Measurements from ENCODE around the gene GRK5. TPM values are rescaled to one million over a fixed set of nuclear protein-coding genes. Genes with fewer than 3 reads are reported as not detected.

Gene GRK5
- total RNA-seq, 2 donors from 2014 or later: 24.8 to 28.1 TPM

DNA sequence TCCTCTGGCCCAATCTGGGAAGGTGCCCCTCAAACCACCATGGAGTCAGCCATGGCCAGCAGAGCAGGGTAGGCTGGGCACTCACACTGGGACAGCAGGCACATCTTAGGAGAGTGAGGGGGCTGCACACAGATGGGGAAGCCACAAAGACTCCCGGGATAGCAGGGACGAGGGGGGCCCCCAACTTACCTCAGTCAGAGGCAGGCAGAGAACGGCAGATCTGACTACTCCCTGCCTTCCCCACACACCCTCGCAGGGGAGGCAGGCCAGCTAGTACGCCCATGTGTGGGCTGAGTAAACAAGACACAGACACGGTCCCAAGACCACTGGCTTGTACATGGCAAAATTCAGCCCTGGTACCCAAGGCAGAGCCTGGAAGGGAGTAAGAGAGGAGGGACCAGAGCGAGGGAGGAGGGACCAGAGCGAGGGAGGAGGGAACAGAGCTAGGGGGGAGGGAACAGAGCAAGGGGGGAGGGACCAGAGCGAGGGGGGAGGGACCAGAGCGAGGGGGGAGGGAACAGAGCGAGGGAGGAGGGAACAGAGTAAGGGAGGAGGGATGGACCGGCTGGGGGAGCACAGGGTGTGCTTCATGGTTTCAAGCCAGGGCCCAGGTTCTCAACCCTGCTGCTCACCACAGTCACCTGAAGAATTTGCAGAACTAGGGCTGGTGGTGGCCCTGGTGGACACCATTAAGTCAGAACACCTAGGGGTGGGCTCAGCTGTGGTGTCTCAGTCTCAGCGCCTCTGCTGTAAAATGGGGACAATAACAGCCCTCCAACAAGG, 261.4 kb downstream of the GRK5 start:
- Mint-ChIP-seq H3K36me3 (ENCODE audit: insufficient read depth in 2 of 2) (no peaks in the 10 kb centered on the region), H3K27ac (no peak overlapping the region), H3K9me3 (peaks cover 0 to 1% of the 10 kb centered on the region in 2 donors), H3K4me1 (ENCODE audit: low read depth) (peaks cover 5% of the 10 kb centered on the region), H3K4me3 (no peak overlapping the region), H3K27me3 (ENCODE audit: low read depth) (no peaks in the 10 kb centered on the region)
- ATAC-seq (replicated peaks in 1 of 2): no peak
- no peak for DNase-seq

DNA sequence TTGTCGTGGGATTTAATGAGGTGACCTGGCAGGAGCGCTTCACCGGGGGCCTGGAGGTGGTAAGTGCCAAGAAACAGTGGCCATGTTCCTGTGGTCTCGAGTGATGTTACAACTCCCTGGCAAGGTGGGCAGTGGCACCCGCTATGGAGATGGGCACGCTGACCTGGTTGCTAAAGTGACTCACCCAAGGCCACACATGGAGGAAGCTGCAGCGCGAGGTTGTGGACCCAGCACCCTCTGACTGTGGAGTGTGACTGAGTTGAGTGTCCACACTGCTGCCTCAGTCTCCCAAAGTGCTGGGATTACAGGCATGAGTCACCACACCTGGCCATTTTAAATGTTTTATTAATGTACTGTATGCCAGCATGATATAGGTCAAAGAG, 261.9 kb downstream of the GRK5 start:
- Mint-ChIP-seq H3K27ac (no peak overlapping the region), H3K4me1 (ENCODE audit: low read depth) (peaks cover 5% of the 10 kb centered on the region), H3K27me3 (ENCODE audit: low read depth) (no peaks in the 10 kb centered on the region), H3K4me3 (no peak overlapping the region), H3K36me3 (ENCODE audit: insufficient read depth in 2 of 2) (no peaks in the 10 kb centered on the region), H3K9me3 (peaks cover 0 to 3% of the 10 kb centered on the region in 2 donors)
- ATAC-seq (replicated peaks in 1 of 2) (no peak), DNase-seq (no peak)

DNA sequence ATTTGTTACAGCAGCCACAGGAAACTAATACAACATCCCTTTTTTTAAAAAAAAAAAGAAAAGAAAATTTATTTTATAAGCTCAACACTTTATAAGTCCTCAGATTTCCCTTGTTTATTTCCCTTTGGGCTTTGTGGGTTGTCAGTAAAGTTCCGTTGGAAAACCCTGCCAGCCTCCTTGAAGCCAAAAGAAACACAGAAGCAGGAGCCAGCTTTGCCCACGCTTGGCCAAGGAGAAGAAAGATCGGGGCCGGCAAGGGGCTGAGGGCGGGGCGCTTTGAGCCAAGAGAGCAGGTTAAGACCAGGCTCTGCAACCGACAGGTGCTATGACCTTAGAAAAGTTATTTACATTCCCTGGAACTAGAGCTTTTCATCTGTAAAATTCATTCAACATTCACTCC, 262.5 kb downstream of the GRK5 start:
- no peak for DNase-seq
- peaks cover 0 to 3% of the 10 kb centered on the region in 2 donors for H3K9me3 Mint-ChIP-seq
- H3K27ac Mint-ChIP-seq: no peak overlapping the region
- no peaks in the 10 kb centered on the region for H3K36me3 Mint-ChIP-seq (ENCODE audit: insufficient read depth in 2 of 2)
- no peak overlapping the region for H3K4me3 Mint-ChIP-seq
- H3K4me1 Mint-ChIP-seq (ENCODE audit: low read depth): peaks cover 5% of the 10 kb centered on the region
- no peak for ATAC-seq (replicated peaks in 1 of 2)
- no peaks in the 10 kb centered on the region for H3K27me3 Mint-ChIP-seq (ENCODE audit: low read depth)

DNA sequence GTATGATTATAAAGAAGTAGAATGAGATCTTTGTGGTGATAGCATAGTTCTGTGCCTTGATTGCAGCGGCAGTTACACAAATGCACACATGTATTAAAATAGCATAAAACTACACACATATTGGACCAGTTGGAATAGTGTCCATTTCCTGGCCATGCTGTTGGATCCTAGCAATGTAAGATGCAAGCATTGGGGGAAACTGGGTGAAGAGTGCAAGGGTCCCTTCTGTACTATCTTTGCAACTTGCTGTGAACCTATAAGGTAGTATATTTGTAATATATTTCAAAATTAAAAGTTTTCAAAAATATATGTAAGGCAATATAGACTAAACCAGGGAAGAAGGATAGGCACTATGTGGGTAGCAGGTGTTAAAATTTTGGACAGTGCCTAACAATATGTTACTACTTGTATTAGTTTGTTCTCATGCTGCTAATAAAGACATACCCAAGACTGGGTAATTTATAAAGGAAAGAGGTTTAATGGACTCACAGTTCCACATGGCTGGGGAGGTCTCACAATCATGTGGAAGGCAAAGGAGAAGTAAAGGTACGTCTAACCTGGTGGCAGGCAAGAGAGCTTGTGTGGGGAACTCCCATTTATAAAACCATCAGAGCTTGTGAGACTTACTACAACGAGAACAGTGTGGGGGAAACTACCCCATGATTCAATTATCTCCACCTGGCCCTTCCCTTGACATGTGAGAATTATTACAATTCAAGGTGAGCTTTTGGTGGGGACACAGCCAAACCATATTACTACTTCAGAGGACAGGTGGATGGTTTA, 263.7 kb downstream of the GRK5 start:
- ATAC-seq (replicated peaks in 1 of 2) (no peak), DNase-seq (no peak)
- Mint-ChIP-seq H3K27me3 (ENCODE audit: low read depth) (no peaks in the 10 kb centered on the region), H3K4me1 (ENCODE audit: low read depth) (peaks cover 5% of the 10 kb centered on the region), H3K9me3 (peaks cover 0 to 1% of the 10 kb centered on the region in 2 donors), H3K36me3 (ENCODE audit: insufficient read depth in 2 of 2) (no peaks in the 10 kb centered on the region), H3K27ac (no peak overlapping the region), H3K4me3 (no peak overlapping the region)

DNA sequence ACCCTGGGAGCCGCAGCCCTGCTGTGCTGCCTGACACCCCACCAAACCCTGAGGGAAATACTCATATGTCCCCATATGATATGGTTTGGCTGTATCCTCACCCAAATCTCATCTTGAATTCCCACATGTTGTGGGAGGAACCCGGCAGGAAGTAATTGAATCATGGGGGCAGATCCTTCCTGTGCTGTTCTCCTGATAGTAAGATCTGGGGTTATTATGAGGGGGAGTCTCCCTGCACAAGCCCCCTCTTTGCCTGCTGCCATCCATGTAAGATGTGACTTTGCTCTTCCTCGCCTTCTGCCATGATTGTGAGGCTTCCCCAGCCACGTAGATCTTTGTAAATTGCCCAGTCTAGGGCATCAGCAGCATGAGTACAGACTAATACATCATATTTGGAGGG, 266.4 kb downstream of the GRK5 start:
- Mint-ChIP-seq H3K9me3 (peaks cover 0 to 1% of the 10 kb centered on the region in 2 donors), H3K4me3 (no peak overlapping the region), H3K27ac (no peak overlapping the region), H3K4me1 (ENCODE audit: low read depth) (peaks cover 18% of the 10 kb centered on the region), H3K27me3 (ENCODE audit: low read depth) (no peaks in the 10 kb centered on the region), H3K36me3 (ENCODE audit: insufficient read depth in 2 of 2) (no peaks in the 10 kb centered on the region)
- no peak for ATAC-seq (replicated peaks in 1 of 2)
- no peak for DNase-seq

DNA sequence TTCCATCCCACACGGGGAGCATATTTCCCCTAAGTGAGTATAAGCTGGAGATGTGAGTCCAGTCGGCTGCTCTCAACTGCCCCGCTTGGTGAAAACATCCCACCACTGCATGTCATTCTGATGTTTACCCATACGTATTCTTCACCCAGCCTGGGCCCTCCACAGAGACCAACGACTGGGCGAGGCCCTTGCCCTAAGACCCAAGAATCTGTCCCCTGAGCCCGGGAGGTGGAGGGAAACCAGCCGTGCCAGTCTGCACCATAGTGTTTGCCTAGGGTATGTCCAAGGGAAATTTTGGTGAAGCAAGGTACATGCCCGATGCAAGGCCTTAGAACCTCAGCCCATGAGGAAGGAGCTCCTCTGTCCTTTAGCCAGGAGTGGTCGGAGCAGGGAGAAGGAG, 267.2 kb downstream of the GRK5 start:
- no peak for DNase-seq
- Mint-ChIP-seq H3K36me3 (ENCODE audit: insufficient read depth in 2 of 2) (no peaks in the 10 kb centered on the region), H3K27me3 (ENCODE audit: low read depth) (no peaks in the 10 kb centered on the region), H3K4me1 (ENCODE audit: low read depth) (peaks cover 27% of the 10 kb centered on the region), H3K4me3 (no peak overlapping the region), H3K27ac (no peak overlapping the region), H3K9me3 (peaks cover 0 to 1% of the 10 kb centered on the region in 2 donors)
- no peak for ATAC-seq (replicated peaks in 1 of 2)

DNA sequence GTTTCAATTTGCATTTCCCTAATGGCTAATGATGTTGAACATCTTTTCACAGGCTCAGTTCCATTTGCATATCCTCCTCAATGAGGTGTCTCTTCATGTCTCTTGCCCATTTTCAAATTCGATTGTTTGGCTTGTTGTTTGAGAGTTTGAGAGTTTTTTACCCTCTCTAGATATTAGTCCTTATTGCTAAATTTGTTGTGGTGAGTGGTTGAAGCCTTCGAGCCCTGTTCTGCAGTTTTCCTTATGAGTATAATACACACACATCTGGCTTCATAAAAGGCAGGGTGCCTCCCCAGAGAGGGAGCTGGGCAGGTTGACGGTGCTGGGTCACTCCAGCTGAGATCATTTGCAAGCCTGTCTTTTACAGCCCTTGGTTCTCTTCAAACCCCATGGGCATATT, 270.1 kb downstream of the GRK5 start:
- DNase-seq: no peak
- Mint-ChIP-seq H3K4me3 (peak overlapping the region; percentile 72 to 80), H3K4me1 (ENCODE audit: low read depth) (peaks cover 29% of the 10 kb centered on the region), H3K27me3 (ENCODE audit: low read depth) (no peaks in the 10 kb centered on the region), H3K36me3 (ENCODE audit: insufficient read depth in 2 of 2) (no peaks in the 10 kb centered on the region), H3K27ac (no peak overlapping the region), H3K9me3 (peaks cover 0 to 1% of the 10 kb centered on the region in 2 donors)
- ATAC-seq (replicated peaks in 1 of 2): peak in 1 of 2 donors; percentile 23

DNA sequence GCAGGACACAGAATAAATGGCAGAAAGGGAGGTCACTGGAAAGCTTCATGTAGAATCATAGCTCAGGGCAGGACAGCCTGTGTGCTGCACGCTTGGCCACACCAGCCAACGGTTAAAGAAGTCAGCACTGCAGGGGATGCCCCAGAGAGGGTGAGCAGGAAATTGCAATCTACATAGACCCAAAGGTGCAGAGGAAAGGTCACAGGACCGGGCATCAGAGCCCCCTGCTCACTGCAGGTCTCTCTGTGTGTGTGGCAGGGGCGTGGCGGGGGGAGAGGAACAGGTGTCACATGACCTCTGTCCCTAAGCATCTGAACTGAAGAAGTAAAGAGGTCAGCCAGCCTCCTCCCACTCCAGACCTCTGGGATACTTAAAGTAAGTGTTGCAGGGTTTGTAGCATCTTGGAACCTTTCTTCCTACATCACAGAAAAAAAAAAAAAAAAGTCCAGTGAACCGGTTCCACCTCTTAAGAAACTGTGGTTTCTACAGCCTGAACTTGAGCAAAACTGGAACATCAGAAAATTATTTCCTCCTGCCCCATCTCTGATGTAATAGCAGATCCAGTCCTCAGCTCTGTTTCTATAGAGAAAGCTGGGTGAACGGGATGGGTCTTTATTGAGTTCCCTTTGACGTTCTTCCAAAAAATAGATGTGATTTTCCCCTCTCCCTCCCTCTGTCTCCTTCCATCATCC, 270.9 kb downstream of the GRK5 start:
- Mint-ChIP-seq H3K4me3 (peak overlapping the region; percentile 72 to 80), H3K4me1 (ENCODE audit: low read depth) (peaks cover 29% of the 10 kb centered on the region), H3K27me3 (ENCODE audit: low read depth) (no peaks in the 10 kb centered on the region), H3K36me3 (ENCODE audit: insufficient read depth in 2 of 2) (no peaks in the 10 kb centered on the region), H3K9me3 (peaks cover 0 to 3% of the 10 kb centered on the region in 2 donors), H3K27ac (peak overlapping the region; percentile 58)
- DNase-seq (peak; percentile 38 to 56), ATAC-seq (replicated peaks in 1 of 2) (peak; percentile 88 to 95)

DNA sequence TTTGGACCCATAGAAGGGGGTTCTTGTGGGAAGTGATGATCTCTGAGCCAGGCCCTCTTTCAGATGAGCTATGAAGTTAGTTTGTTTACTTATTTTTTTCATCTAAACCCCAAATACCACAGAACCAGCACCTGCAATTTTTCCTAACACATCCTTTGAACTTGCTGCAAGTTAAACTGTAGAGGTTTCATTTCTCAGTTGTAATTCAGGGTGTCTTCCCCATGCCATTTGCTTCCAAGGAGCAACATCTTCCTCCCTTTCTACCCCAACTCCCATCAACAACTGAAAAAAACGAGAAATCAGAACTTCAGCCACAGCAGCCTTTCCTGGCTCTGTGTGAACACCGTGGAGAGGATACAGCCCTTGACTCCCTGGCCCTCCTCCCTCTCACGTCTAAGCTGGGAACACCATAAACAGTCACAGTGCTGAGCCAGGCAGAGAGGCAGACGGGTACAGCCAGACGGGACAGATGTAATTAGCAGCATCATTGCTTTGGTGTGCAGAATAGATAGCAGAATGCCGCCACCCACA, 271.5 kb downstream of the GRK5 start:
- peak overlapping the region; percentile 58 for H3K27ac Mint-ChIP-seq
- no peaks in the 10 kb centered on the region for H3K27me3 Mint-ChIP-seq (ENCODE audit: low read depth)
- H3K4me1 Mint-ChIP-seq (ENCODE audit: low read depth): peaks cover 29% of the 10 kb centered on the region
- peaks cover 0 to 3% of the 10 kb centered on the region in 2 donors for H3K9me3 Mint-ChIP-seq
- ATAC-seq (replicated peaks in 1 of 2) (peak in 1 of 2 donors; percentile 26), DNase-seq (no peak)
- H3K4me3 Mint-ChIP-seq: peak overlapping the region; percentile 72 to 80
- H3K36me3 Mint-ChIP-seq (ENCODE audit: insufficient read depth in 2 of 2): no peaks in the 10 kb centered on the region

DNA sequence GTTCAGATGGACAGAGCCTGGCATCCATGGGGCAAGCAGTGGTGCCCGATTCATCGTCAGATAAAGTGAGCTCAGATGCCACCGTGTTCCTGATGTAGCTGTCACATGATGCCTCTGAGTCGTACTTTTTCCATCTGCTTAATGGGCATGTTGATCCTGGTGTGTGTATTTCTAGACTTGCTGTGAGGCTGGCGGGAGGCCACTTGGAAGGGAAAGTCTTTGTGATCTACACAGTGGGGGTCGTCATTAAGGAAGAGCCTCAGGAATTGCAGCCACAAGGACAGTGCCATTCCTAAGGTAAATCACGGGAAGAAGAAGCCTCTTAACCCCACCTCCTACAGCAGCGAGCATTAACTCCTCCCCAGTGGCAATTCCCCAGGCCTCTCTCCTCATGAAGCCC, 272.2 kb downstream of the GRK5 start:
- Mint-ChIP-seq H3K9me3 (peaks cover 0 to 2% of the 10 kb centered on the region in 2 donors), H3K36me3 (ENCODE audit: insufficient read depth in 2 of 2) (no peaks in the 10 kb centered on the region), H3K27me3 (ENCODE audit: low read depth) (no peaks in the 10 kb centered on the region), H3K27ac (no peak overlapping the region), H3K4me1 (ENCODE audit: low read depth) (peaks cover 29% of the 10 kb centered on the region), H3K4me3 (peak overlapping the region in 1 of 2 donors; percentile 80)
- DNase-seq (no peak), ATAC-seq (replicated peaks in 1 of 2) (no peak)

DNA sequence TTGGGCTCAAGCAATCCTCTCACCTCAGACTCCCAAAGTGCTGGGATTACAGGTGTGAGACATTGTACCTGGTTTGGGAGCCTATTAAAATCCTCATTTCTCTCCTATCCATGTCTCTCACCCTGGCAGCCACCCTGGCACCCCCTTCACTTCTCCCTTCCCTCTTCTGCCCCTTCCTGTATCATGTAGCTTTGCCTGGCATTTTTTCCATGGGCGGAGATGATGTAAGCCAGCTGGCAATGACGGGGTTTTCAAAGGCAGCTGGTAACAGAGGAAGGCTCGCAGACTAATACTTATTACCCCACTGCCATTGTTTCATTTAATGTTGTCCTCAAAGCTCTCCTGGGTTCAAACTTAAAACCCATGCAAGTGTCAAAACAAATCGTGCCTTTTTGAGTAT, 273.3 kb downstream of the GRK5 start:
- H3K4me3 Mint-ChIP-seq: no peak overlapping the region
- H3K27me3 Mint-ChIP-seq (ENCODE audit: low read depth): no peaks in the 10 kb centered on the region
- no peak overlapping the region for H3K27ac Mint-ChIP-seq
- H3K36me3 Mint-ChIP-seq (ENCODE audit: insufficient read depth in 2 of 2): no peaks in the 10 kb centered on the region
- ATAC-seq (replicated peaks in 1 of 2) (no peak), DNase-seq (no peak)
- H3K4me1 Mint-ChIP-seq (ENCODE audit: low read depth): peaks cover 29% of the 10 kb centered on the region
- H3K9me3 Mint-ChIP-seq: peaks cover 0 to 2% of the 10 kb centered on the region in 2 donors

DNA sequence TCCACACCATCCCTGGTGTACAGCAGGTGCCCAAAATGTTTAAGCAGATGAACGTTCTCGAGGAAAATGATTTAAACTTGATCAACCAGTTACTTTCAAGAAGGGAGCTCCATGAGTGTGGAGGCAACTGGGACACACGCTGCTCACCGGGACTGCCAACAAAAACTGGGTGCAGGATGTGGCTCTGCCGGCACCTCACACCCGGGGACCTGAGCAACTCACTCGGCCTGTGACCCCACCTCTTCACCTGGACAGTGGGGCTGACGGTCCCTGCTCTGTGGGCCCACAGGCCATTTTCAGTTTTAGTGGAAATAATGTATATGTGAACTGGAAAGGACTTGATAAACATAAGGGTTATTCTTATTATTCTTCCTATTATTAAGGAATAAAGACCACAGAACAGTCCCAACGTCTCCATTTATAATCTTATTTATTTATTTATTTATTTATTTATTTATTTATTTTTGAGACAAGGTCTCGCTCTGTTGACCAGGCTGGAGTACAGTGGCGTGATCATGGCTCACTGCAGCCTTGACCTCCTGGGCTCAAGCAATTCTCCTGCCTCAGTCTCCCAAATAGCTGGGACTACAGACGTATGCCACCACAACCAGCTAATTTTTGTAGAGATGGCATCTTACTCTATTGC, 274.5 kb downstream of the GRK5 start:
- Mint-ChIP-seq H3K27ac (no peak overlapping the region), H3K9me3 (peaks cover 0 to 2% of the 10 kb centered on the region in 2 donors), H3K36me3 (ENCODE audit: insufficient read depth in 2 of 2) (no peaks in the 10 kb centered on the region), H3K27me3 (ENCODE audit: low read depth) (no peaks in the 10 kb centered on the region), H3K4me1 (ENCODE audit: low read depth) (peaks cover 29% of the 10 kb centered on the region), H3K4me3 (no peak overlapping the region)
- ATAC-seq (replicated peaks in 1 of 2) (no peak), DNase-seq (no peak)

Data from activated T-cell treated with anti-CD3 and anti-CD28 coated beads, Interleukin-2, amount 50 U/mL, for 72 hours (primary cell).